H1 (cell line): ENCODE results near the gene SPAG16. TPM values are rescaled to one million over a fixed set of nuclear protein-coding genes. Genes with fewer than 3 reads are reported as not detected.

Source experiments
- CTCF ChIA-PET: fragments of 300-600 bp; sonication (Branson Sonifier 250); formaldehyde crosslinking; loops from one replicate; lab custom pipeline; 2021; ENCODE audit not compliant: partially characterized antibody; lab: Charles Lee
- POLR2A ChIA-PET: fragments of 300-600 bp; sonication (Branson Sonifier 250); formaldehyde crosslinking; loops from one replicate; lab custom pipeline; 2021; ENCODE audit warnings: inconsistent platforms; ENCODE audit not compliant: partially characterized antibody; lab: Charles Lee
- DNase-seq, 2 experiments: peaks; one replicate each; pipeline versions ENCODE4 v3.0.0 to v3.0.0-alpha.2; 2010 to 2022; ENCODE audit warnings: low spot score in 2 of 2, low read depth in 1 of 2, mixed read lengths in 1 of 2
- FAIRE-seq: peaks from 2 replicates; lab custom pipeline; 2011; peaks lifted over from hg19 to GRCh38; lab: Jason Lieb, UNC
- H2AFZ ChIP-seq: 2 replicates; pipeline ENCODE4 v1.8.1; 2012; ENCODE audit warnings: low read length, inconsistent platforms
- H2AK5ac ChIP-seq: 2 replicates; pipeline ENCODE4 v1.6.1; 2013; ENCODE audit warnings: low read depth, low read length
- H2BK120ac ChIP-seq: replicated peaks from 2 replicates; pipeline ENCODE3; 2013; ENCODE audit warnings: low read depth, low read length, inconsistent platforms
- H2BK12ac ChIP-seq: 2 replicates; pipeline ENCODE4 v1.6.1; 2013; ENCODE audit warnings: low read depth, low read length
- H2BK15ac ChIP-seq: 2 replicates; pipeline ENCODE4 v1.6.1; 2013; ENCODE audit warnings: low read length
- H2BK20ac ChIP-seq: 2 replicates; pipeline ENCODE4 v1.6.1; 2013; ENCODE audit warnings: low read length
- H2BK5ac ChIP-seq: 2 replicates; pipeline ENCODE4 v1.6.1; 2013; ENCODE audit warnings: low read depth, low read length
- H3K14ac ChIP-seq: 2 replicates; pipeline ENCODE4 v1.6.1; 2013; ENCODE audit warnings: inconsistent platforms; ENCODE audit not compliant: insufficient read length
- H3K18ac ChIP-seq: 2 replicates; pipeline ENCODE4 v1.6.1; 2013; ENCODE audit warnings: low read length; ENCODE audit errors: extremely low read depth
- H3K23ac ChIP-seq: 2 replicates; pipeline ENCODE4 v1.6.1; 2013; ENCODE audit warnings: inconsistent platforms; ENCODE audit not compliant: insufficient read length
- H3K23me2 ChIP-seq: 2 replicates; pipeline ENCODE4 v1.6.1; 2013; ENCODE audit warnings: low read depth, low read length
- H3K27ac ChIP-seq: 2 replicates; pipeline ENCODE4 v1.6.1; 2011; ENCODE audit warnings: low read depth, low read length, inconsistent platforms
- H3K27me3 ChIP-seq, 4 experiments: replicated peaks in 1 of 4; 1 replicate in 1 of 4; 2 replicates in 3 of 4; pipeline versions ENCODE4 v1.6.1 to v1.8.1; 2011 to 2013; ENCODE audit warnings: low read length in 3 of 4, mild to moderate bottlenecking in 3 of 4, inconsistent platforms in 2 of 4, mixed read lengths in 2 of 4, moderate library complexity in 1 of 4; ENCODE audit not compliant: control insufficient read depth in 3 of 4, insufficient read depth in 3 of 4; ENCODE audit errors: extremely low read depth in 1 of 4
- H3K36me3 ChIP-seq, 4 experiments: 2 replicates each; pipeline versions ENCODE4 v1.6.1 to v1.8.1; 2011 to 2013; ENCODE audit warnings: mild to moderate bottlenecking in 4 of 4, low read length in 3 of 4, moderate library complexity in 2 of 4, control low read depth in 1 of 4, inconsistent platforms in 1 of 4; ENCODE audit not compliant: insufficient read depth in 4 of 4, control insufficient read depth in 2 of 4
- H3K4ac ChIP-seq: replicated peaks from 2 replicates; pipeline ENCODE3; 2013; ENCODE audit warnings: low read length, low read depth, mixed read lengths, inconsistent platforms; ENCODE audit not compliant: insufficient read length
- H3K4me1 ChIP-seq, 4 experiments: replicated peaks in 1 of 4; 1 replicate in 1 of 4; 2 replicates in 3 of 4; pipeline versions ENCODE4 v1.6.1 to v1.8.1; 2011 to 2013; ENCODE audit warnings: low read length in 3 of 4, inconsistent platforms in 2 of 4, mixed read lengths in 1 of 4; ENCODE audit not compliant: insufficient read depth in 4 of 4, control insufficient read depth in 3 of 4
- H3K4me2 ChIP-seq, 2 experiments: 2 replicates each; pipeline versions ENCODE4 v1.6.1 to v1.8.1; 2011 to 2013; ENCODE audit warnings: low read depth in 2 of 2, low read length in 2 of 2, control low read depth in 1 of 2, inconsistent platforms in 1 of 2, mild to moderate bottlenecking in 1 of 2; ENCODE audit not compliant: insufficient read depth in 1 of 2
- H3K4me3 ChIP-seq, 4 experiments: fragments of 200-600, 300-600 bp in 1 of 4; sonication (generic), shearing (Covaris generic), sonication (Bioruptor Twin) in 1 of 4; 2 replicates each; pipeline versions ENCODE4 v1.5.1 to v1.8.1; 2011 to 2016; ENCODE audit warnings: low read length in 4 of 4, low read depth in 3 of 4, control low read depth in 2 of 4, inconsistent platforms in 2 of 4, mild to moderate bottlenecking in 2 of 4, mixed read lengths in 1 of 4, moderate library complexity in 1 of 4; ENCODE audit not compliant: insufficient read depth in 2 of 4; ENCODE audit errors: extremely low read depth in 1 of 4
- H3K56ac ChIP-seq: replicated peaks from 2 replicates; pipeline ENCODE3; 2013; ENCODE audit warnings: low read depth, mild to moderate bottlenecking, mixed read lengths, low read length, inconsistent platforms; ENCODE audit not compliant: insufficient read length
- H3K79me1 ChIP-seq: 2 replicates; pipeline ENCODE4 v1.6.1; 2013; ENCODE audit warnings: low read depth, low read length, control low read depth
- H3K79me2 ChIP-seq, 2 experiments: 2 replicates each; pipeline versions ENCODE4 v1.6.1 to v1.8.1; 2012 to 2013; ENCODE audit warnings: low read length in 2 of 2, mild to moderate bottlenecking in 2 of 2, inconsistent platforms in 1 of 2; ENCODE audit not compliant: insufficient read depth in 2 of 2, control insufficient read depth in 1 of 2
- H3K9ac ChIP-seq, 4 experiments: replicated peaks in 1 of 4; 1 replicate in 1 of 4; 2 replicates in 3 of 4; pipeline versions ENCODE4 v1.6.1 to v1.8.1; 2011 to 2013; ENCODE audit warnings: low read depth in 3 of 4, low read length in 3 of 4, control low read depth in 2 of 4, mild to moderate bottlenecking in 2 of 4, moderate library complexity in 2 of 4, inconsistent platforms in 1 of 4; ENCODE audit errors: extremely low read depth in 1 of 4
- H3K9me3 ChIP-seq, 2 experiments: 2 replicates each; pipeline versions ENCODE4 v1.6.1 to v1.8.1; 2012 to 2013; ENCODE audit warnings: mild to moderate bottlenecking in 2 of 2, moderate library complexity in 2 of 2, control low read depth in 1 of 2, inconsistent platforms in 1 of 2, low read depth in 1 of 2, low read length in 1 of 2, mixed read lengths in 1 of 2; ENCODE audit not compliant: insufficient read depth in 2 of 2
- H4K20me1 ChIP-seq, 2 experiments: replicated peaks in 1 of 2; 2 replicates each; pipeline versions ENCODE3 to v1.8.1; 2011 to 2013; ENCODE audit warnings: inconsistent platforms in 2 of 2, low read length in 2 of 2, mild to moderate bottlenecking in 1 of 2; ENCODE audit not compliant: insufficient read depth in 2 of 2, control insufficient read depth in 1 of 2
- H4K5ac ChIP-seq: 2 replicates; pipeline ENCODE4 v1.6.1; 2013; ENCODE audit warnings: low read length, low read depth, mixed read lengths, inconsistent platforms; ENCODE audit not compliant: insufficient read length
- H4K8ac ChIP-seq: 2 replicates; pipeline ENCODE4 v1.8.0; 2013; ENCODE audit warnings: mild to moderate bottlenecking, moderate library complexity, low read length, inconsistent platforms; ENCODE audit not compliant: insufficient read depth; ENCODE audit errors: extremely low read depth
- H4K91ac ChIP-seq: replicated peaks from 2 replicates; pipeline ENCODE3; 2013; ENCODE audit warnings: low read length, mixed read lengths, inconsistent platforms; ENCODE audit not compliant: insufficient read length
- SAP30 ChIP-seq: fragments of 300-600 bp; sonication (generic); IDR thresholded peaks from 2 replicates; pipeline ENCODE4 v1.7.1; 2012; ENCODE audit warnings: low read length, moderate library complexity, mild to moderate bottlenecking, inconsistent platforms; ENCODE audit not compliant: insufficient read depth, insufficient replicate concordance
- SIRT6 ChIP-seq: IDR thresholded peaks from one replicate; pipeline ENCODE4 v1.7.1; 2012; ENCODE audit warnings: low read length, inconsistent platforms
- WGBS, 2 experiments: shearing (Covaris generic) in 1 of 2; methylation state at CpG; one replicate each; pipeline versions ENCODE4 v1.1.6 to v1.1.7; 2013 to 2015; ENCODE audit warnings: low lambda C conversion rate in 2 of 2, mixed read lengths in 2 of 2, inconsistent platforms in 1 of 2, low coverage in 1 of 2, missing lambda C conversion rate in 1 of 2; ENCODE audit not compliant: insufficient replicate concordance in 2 of 2, insufficient coverage in 1 of 2, insufficient read length in 1 of 2; ENCODE audit errors: extremely low coverage in 1 of 2, missing lambda C conversion rate in 1 of 2; 5-methylcytosine and 5-hydroxymethylcytosine counted together
- polyA plus RNA-seq, 7 experiments: library from polyadenylated mRNA; depleted of rRNA in 3 of 7; stranded (reverse) in 5 of 7; unstranded in 2 of 7; fragments of >200 nt in 5 of 7; fragments of 200-250 nt in 2 of 7; gene quantifications; 1 replicate in 5 of 7; 2 replicates in 1 of 7; 4 replicates in 1 of 7; pipeline versions ENCODE4 v1.2.1 to v1.2.3, GENCODE V29; 2011 to 2013; ENCODE audit warnings: missing spikeins in 2 of 7, mixed read lengths in 2 of 7
- total RNA-seq: library from RNA; stranded (reverse); fragmentation: NEBNext Ultra II Directional; extraction: Animal tissue kit (Norgen Biotek cat#: 25700); gene quantifications from 2 replicates; pipeline ENCODE4 v1.2.1, GENCODE V29; 2021

SPAG16 gene
- total and polyA plus RNA-seq, 2 of the 8 experiments (the other 6 are each of a cell fraction or from before 2014, with no cell fraction given) = 6.0 to 14.9 TPM

- no peaks in the 10 kb centered on the region for H3K79me2 ChIP-seq
- no peak overlapping the region for H3K4ac ChIP-seq
- no peak overlapping the region for H2BK12ac ChIP-seq
- no peak overlapping the region for H3K23ac ChIP-seq
- no peaks in the 10 kb centered on the region for H3K79me1 ChIP-seq
- H3K27ac ChIP-seq = no peak overlapping the region
- no peak overlapping the region for H2AK5ac ChIP-seq
- H4K5ac ChIP-seq = no peak overlapping the region
- H2AFZ ChIP-seq = no peak overlapping the region
- no peak overlapping the region for H3K4me2 ChIP-seq
- DNase-seq (no peak), FAIRE-seq (no peak)
- no peak overlapping the region for H2BK5ac ChIP-seq
- no peak overlapping the region for H3K4me3 ChIP-seq
- no peak overlapping the region for H3K18ac ChIP-seq
- H2BK15ac ChIP-seq = no peak overlapping the region
- H3K23me2 ChIP-seq = no peaks in the 10 kb centered on the region; the same call in 1 of the 2 replicates
- no peak overlapping the region for H2BK120ac ChIP-seq
- H3K4me1 ChIP-seq = no peaks in the 10 kb centered on the region; a peak in 1 of 7 replicates
- H3K9me3 ChIP-seq = no peaks in the 10 kb centered on the region
- H3K56ac ChIP-seq = no peak overlapping the region
- ChIA-PET POLR2A (no interaction called here), CTCF (no interaction called here)
- H3K36me3 ChIP-seq = no peaks in the 10 kb centered on the region
- no peaks in the 10 kb centered on the region for H3K27me3 ChIP-seq
- no peak overlapping the region for H4K91ac ChIP-seq
- no peak overlapping the region for H2BK20ac ChIP-seq
- no peak overlapping the region for H3K14ac ChIP-seq
- H4K20me1 ChIP-seq = no peaks in the 10 kb centered on the region
- TF ChIP-seq SIRT6 = no peak
- no peak for TF ChIP-seq SAP30
- H4K8ac ChIP-seq = no peak overlapping the region
- 82% methylated on average over 3 of the region's 3 CpGs; no CpG with 5 or more reads in 1 of the 2 experiments for WGBS, 2 experiments
- no peak overlapping the region for H3K9ac ChIP-seq
Measured at GRCh38 chr2:214247531-214247930, 963.3 kb downstream of the SPAG16 start.
